SH-SY5Y (cell line): ENCODE results near the gene RABEP2.

ENCODE experiments used
- GATA2 ChIP-seq: IDR thresholded peaks from 2 replicates; pipeline ENCODE4 v1.6.1; 2011; ENCODE audit warnings: mild to moderate bottlenecking, low read depth, low read length
- GATA3 ChIP-seq: IDR thresholded peaks from 2 replicates; pipeline ENCODE4 v1.6.1; 2011; ENCODE audit warnings: low read depth, mild to moderate bottlenecking, low read length, moderate library complexity

- TF ChIP-seq GATA2 (no peak), GATA3 (no peak)
Measured at GRCh38 chr16:28872952-28873351, 52.1 kb downstream of the RABEP2 start.
